Nephron (organoid): ENCODE data around the gene FAIM2.
A peak's percentile ranks its signal among the peaks of the same experiment; 100 is the strongest.

ENCODE experiments used
- H3K27ac Mint-ChIP-seq, 3 experiments: 2 replicates each; pipeline ENCODE4 v1.8.0; 2020; ENCODE audit warnings: mixed read lengths in 3 of 3, mild to moderate bottlenecking in 2 of 3, moderate library complexity in 1 of 3
- H3K27me3 Mint-ChIP-seq: 2 replicates; pipeline ENCODE4 v1.8.0; 2021; ENCODE audit warnings: low read depth, mild to moderate bottlenecking, moderate library complexity, mixed read lengths
- H3K36me3 Mint-ChIP-seq: 2 replicates; pipeline ENCODE4 v1.8.0; 2020; ENCODE audit warnings: low read depth, mixed read lengths
- H3K4me1 Mint-ChIP-seq: 2 replicates; pipeline ENCODE4 v1.8.0; 2020; ENCODE audit warnings: mixed read lengths
- H3K4me3 Mint-ChIP-seq, 3 experiments: 2 replicates each; pipeline ENCODE4 v1.8.0; 2020; ENCODE audit warnings: mild to moderate bottlenecking in 3 of 3, mixed read lengths in 3 of 3, moderate library complexity in 2 of 3
- H3K9me3 Mint-ChIP-seq: 2 replicates; pipeline ENCODE4 v1.8.0; 2020; ENCODE audit warnings: mixed read lengths
- CTCF ChIP-seq, 3 experiments: fragments of 200-600 bp; sonication (generic); IDR thresholded peaks; one replicate each; pipeline ENCODE4 v1.5.0; 2021; ENCODE audit warnings: antibody characterized with exemption in 3 of 3; ENCODE audit not compliant: unreplicated experiment in 3 of 3

Gene FAIM2

GRCh38 chr12:49901026-49901425, 2.7 kb downstream of the FAIM2 start:
- TF ChIP-seq CTCF (IDR thresholded peaks at IDR 0.05; ENCODE audit: unreplicated experiment in 3 of 3), result no peak
- Mint-ChIP-seq H3K27me3 (peaks cover 42% of the 10 kb centered on the region), H3K9me3 (no peaks in the 10 kb centered on the region), H3K36me3 (no peaks in the 10 kb centered on the region), H3K27ac (peak overlapping the region in 1 of 3 experiments; percentile 9), H3K4me1 (peaks cover 20% of the 10 kb centered on the region), H3K4me3 (no peak overlapping the region)

GRCh38 chr12:49900371-49900770, 3.3 kb downstream of the FAIM2 start:
- no peak overlapping the region for H3K4me3 Mint-ChIP-seq
- H3K4me1 Mint-ChIP-seq, result peaks cover 18% of the 10 kb centered on the region
- no peak for TF ChIP-seq CTCF (IDR thresholded peaks at IDR 0.05; ENCODE audit: unreplicated experiment in 3 of 3)
- H3K27me3 Mint-ChIP-seq, result peaks cover 36% of the 10 kb centered on the region
- no peak overlapping the region for H3K27ac Mint-ChIP-seq
- no peaks in the 10 kb centered on the region for H3K36me3 Mint-ChIP-seq
- no peaks in the 10 kb centered on the region for H3K9me3 Mint-ChIP-seq

GRCh38 chr12:49899921-49900320, 3.8 kb downstream of the FAIM2 start:
- H3K36me3 Mint-ChIP-seq, result no peaks in the 10 kb centered on the region
- H3K4me1 Mint-ChIP-seq, result peaks cover 18% of the 10 kb centered on the region
- no peaks in the 10 kb centered on the region for H3K9me3 Mint-ChIP-seq
- peaks cover 36% of the 10 kb centered on the region for H3K27me3 Mint-ChIP-seq
- H3K27ac Mint-ChIP-seq, result no peak overlapping the region
- TF ChIP-seq CTCF (IDR thresholded peaks at IDR 0.05; ENCODE audit: unreplicated experiment in 3 of 3), result no peak
- H3K4me3 Mint-ChIP-seq, result no peak overlapping the region

GRCh38 chr12:49899286-49899843, 4.3 kb downstream of the FAIM2 start:
- no peaks in the 10 kb centered on the region for H3K36me3 Mint-ChIP-seq

GRCh38 chr12:49897276-49897675, 6.4 kb downstream of the FAIM2 start:
- H3K4me1 Mint-ChIP-seq, result peaks cover 19% of the 10 kb centered on the region
- no peak overlapping the region for H3K4me3 Mint-ChIP-seq
- H3K27ac Mint-ChIP-seq, result no peak overlapping the region
- peaks cover 36% of the 10 kb centered on the region for H3K27me3 Mint-ChIP-seq
- no peaks in the 10 kb centered on the region for H3K9me3 Mint-ChIP-seq
- no peak for TF ChIP-seq CTCF (IDR thresholded peaks at IDR 0.05; ENCODE audit: unreplicated experiment in 3 of 3)
- no peaks in the 10 kb centered on the region for H3K36me3 Mint-ChIP-seq

More at GRCh38 chr12:49899286-49899843, 4.3 kb downstream of the FAIM2 start:
- no peak for TF ChIP-seq CTCF (IDR thresholded peaks at IDR 0.05; ENCODE audit: unreplicated experiment in 3 of 3)
- Mint-ChIP-seq H3K27ac (no peak overlapping the region), H3K27me3 (peaks cover 34% of the 10 kb centered on the region), H3K4me1 (peaks cover 18% of the 10 kb centered on the region), H3K9me3 (no peaks in the 10 kb centered on the region), H3K4me3 (no peak overlapping the region)

- no peaks in the 10 kb centered on the region for H3K9me3 Mint-ChIP-seq
- H3K4me3 Mint-ChIP-seq, result no peak overlapping the region
- H3K4me1 Mint-ChIP-seq, result peaks cover 22% of the 10 kb centered on the region
- H3K36me3 Mint-ChIP-seq, result no peaks in the 10 kb centered on the region
- peaks cover 32% of the 10 kb centered on the region for H3K27me3 Mint-ChIP-seq
- TF ChIP-seq CTCF (IDR thresholded peaks at IDR 0.05; ENCODE audit: unreplicated experiment in 3 of 3), result no peak
- H3K27ac Mint-ChIP-seq, result peak overlapping the region in 1 of 3 experiments; percentile 26
Observed at GRCh38 chr12:49895773-49896172, 7.9 kb downstream of the FAIM2 start.
